Kidney (tissue), 14 donors: Measurements from ENCODE around the gene ROR1. TPM values are rescaled to one million over a fixed set of nuclear protein-coding genes. Genes with fewer than 3 reads are reported as not detected.

Experiments
- DNase-seq, 5 donors: peaks; one replicate each; pipeline ENCODE4 v3.0.0-alpha.2; 2013 to 2020
- FAIRE-seq: peaks from 2 replicates; lab custom pipeline; 2012; peaks lifted over from hg19 to GRCh38; lab: Jason Lieb, UNC
- H3K27ac ChIP-seq, 2 donors: one replicate each; pipeline ENCODE4 v1.7.0; 2013; ENCODE audit warnings: low read depth in 2 of 2, low read length in 2 of 2, inconsistent platforms in 1 of 2
- H3K27me3 ChIP-seq: one replicate; pipeline ENCODE4 v1.7.1; 2013; ENCODE audit warnings: low read length, inconsistent platforms; ENCODE audit not compliant: control insufficient read depth, insufficient read depth
- H3K36me3 ChIP-seq, 3 donors: one replicate each; pipeline versions ENCODE4 v1.7.0 to v1.7.1; 2013; ENCODE audit warnings: low read length in 3 of 3, control low read depth in 1 of 3, inconsistent platforms in 1 of 3; ENCODE audit not compliant: insufficient read depth in 3 of 3, control insufficient read depth in 2 of 3
- H3K4me1 ChIP-seq, 3 donors: one replicate each; pipeline versions ENCODE4 v1.7.0 to v1.7.1; 2013; ENCODE audit warnings: low read length in 3 of 3, inconsistent platforms in 1 of 3, low read depth in 1 of 3; ENCODE audit not compliant: control insufficient read depth in 2 of 3, insufficient read depth in 2 of 3
- H3K4me3 ChIP-seq, 3 donors: one replicate each; pipeline versions ENCODE4 v1.7.0 to v1.8.1; 2013; ENCODE audit warnings: low read length in 3 of 3, control low read depth in 1 of 3, inconsistent platforms in 1 of 3
- H3K9ac ChIP-seq, 3 donors: one replicate each; pipeline versions ENCODE4 v1.7.0 to v1.7.1; 2013; ENCODE audit warnings: low read length in 3 of 3, control low read depth in 1 of 3, inconsistent platforms in 1 of 3
- H3K9me3 ChIP-seq, 3 donors: one replicate each; pipeline versions ENCODE4 v1.7.0 to v1.7.1; 2013; ENCODE audit warnings: low read length in 3 of 3, control low read depth in 1 of 3, inconsistent platforms in 1 of 3; ENCODE audit not compliant: control insufficient read depth in 2 of 3, insufficient read depth in 1 of 3
- CTCF ChIP-seq: IDR thresholded peaks from 3 replicates; pipeline ENCODE4 v1.5.1; 2012; ENCODE audit warnings: mild to moderate bottlenecking, moderate library complexity, borderline replicate concordance; ENCODE audit not compliant: insufficient read depth; ENCODE audit errors: extremely low read depth
- intact Hi-C: fragments of 100-400 bp; cut with DNase I; formaldehyde crosslinking; loops from one replicate; pipeline ENCODE4 v1.11.1; 2022
- polyA plus RNA-seq: library from polyadenylated mRNA; stranded (reverse); fragments of 350-450 nt; fragmentation: Illumina TruSeq; extraction: RNeasy Lipid Tissue Mini Kit (QIAGEN cat#74804); gene quantifications from one replicate; pipeline ENCODE4 v1.2.3, GENCODE V29; 2014; ENCODE audit warnings: low read depth, low replicate concordance; ENCODE audit not compliant: insufficient read depth
- total RNA-seq: library from RNA; stranded (reverse); fragmentation: NEBNext Ultra II Directional; extraction: Animal tissue kit (Norgen Biotek cat#: 25700); gene quantifications from one replicate; pipeline ENCODE4 v1.2.1, GENCODE V29; 2021
- donor health status: control.
- donor health status: control.
- donor health status: control.
- donor health status: control.
- donor health status: control.
- donor health status: DM: yes; HTN: yes; CAD: no.
- donor health status: Normal renal cell carcinoma (clear cell type).

Gene ROR1
- total and polyA plus RNA-seq, 2 donors from 2014 or later: 0.77 to 8.0 TPM

- H3K36me3 ChIP-seq: no peaks in the 10 kb centered on the region
- no peaks in the 10 kb centered on the region for H3K4me1 ChIP-seq
- no peak overlapping the region for H3K9ac ChIP-seq
- H3K27ac ChIP-seq: no peak overlapping the region
- intact Hi-C loops: no loop called here
- H3K9me3 ChIP-seq: no peaks in the 10 kb centered on the region
- DNase-seq: no peak
- no peak for FAIRE-seq
- no peak overlapping the region for H3K4me3 ChIP-seq
- no peak for TF ChIP-seq CTCF
- H3K27me3 ChIP-seq: no peaks in the 10 kb centered on the region
Measured at GRCh38 chr1:64090436-64090835, 316.6 kb downstream of the ROR1 start.

- Histone ChIP-seq H3K27ac (no peak overlapping the region), H3K9ac (no peak overlapping the region), H3K4me3 (no peak overlapping the region), H3K36me3 (no peaks in the 10 kb centered on the region), H3K4me1 (no peaks in the 10 kb centered on the region), H3K9me3 (no peaks in the 10 kb centered on the region), H3K27me3 (no peaks in the 10 kb centered on the region)
- peak in 2 of 5 donors; percentile 41 to 84 for DNase-seq
- intact Hi-C loops: no loop called here
- FAIRE-seq: no peak
- TF ChIP-seq CTCF: no peak
Measured at GRCh38 chr1:64092851-64093371, 319.1 kb downstream of the ROR1 start.

GRCh38 chr1:64093941-64094340 lies 320.1 kb downstream of the ROR1 start:
- Histone ChIP-seq H3K9ac (no peak overlapping the region), H3K27me3 (no peaks in the 10 kb centered on the region), H3K9me3 (no peaks in the 10 kb centered on the region), H3K27ac (no peak overlapping the region), H3K4me1 (peaks cover 0 to under 1% (median 0%) of the 10 kb centered on the region in 3 donors), H3K36me3 (no peaks in the 10 kb centered on the region), H3K4me3 (no peak overlapping the region)
- FAIRE-seq (no peak), DNase-seq (no peak)
- intact Hi-C loops: no loop called here
- TF ChIP-seq CTCF: no peak

- DNase-seq (no peak), FAIRE-seq (peak; percentile 32)
Measured at GRCh38 chr1:64095832-64096231, 322.0 kb downstream of the ROR1 start.

More at GRCh38 chr1:64095832-64096231, 322.0 kb downstream of the ROR1 start:
- H3K4me3 ChIP-seq: no peak overlapping the region
- H3K27me3 ChIP-seq: no peaks in the 10 kb centered on the region
- no peaks in the 10 kb centered on the region for H3K9me3 ChIP-seq
- H3K4me1 ChIP-seq: peaks cover 0 to 4% (median 0%) of the 10 kb centered on the region in 3 donors
- H3K9ac ChIP-seq: no peak overlapping the region
- intact Hi-C loops: no loop called here
- TF ChIP-seq CTCF: no peak
- H3K27ac ChIP-seq: no peak overlapping the region
- no peaks in the 10 kb centered on the region for H3K36me3 ChIP-seq
